IMR-90 (cell line): Measurements from ENCODE around the gene FAM217A. TPM values are rescaled to one million over a fixed set of nuclear protein-coding genes. Genes with fewer than 3 reads are reported as not detected.

Source experiments
- ATAC-seq: fragments of 200-7000 bp; cut with Tn5 transposase; 2 replicates; pipeline ENCODE4 v1.9.1; 2020; ENCODE audit warnings: low read depth, mild to moderate bottlenecking, moderate library complexity
- BruUV-seq: library from RNA; stranded (reverse); fragments of 400-500 nt; replicated peaks from 2 replicates; lab custom pipeline; 2021; lab: Mats Ljungman, UMichigan
- CTCF ChIA-PET: fragments of 300-600 bp; formaldehyde crosslinking; extraction: SDS; loops from one replicate; lab custom pipeline; 2021; ENCODE audit warnings: antibody characterized with exemption; lab: Yijun Ruan, JAX
- POLR2A ChIA-PET: fragments of 300-600 bp; sonication (Branson Sonifier 250); formaldehyde crosslinking; loops from one replicate; lab custom pipeline; 2022; ENCODE audit warnings: antibody characterized with exemption; ENCODE audit not compliant: unreplicated experiment; lab: Charles Lee
- DNase-seq: peaks from one replicate; pipeline ENCODE4 v3.0.0; 2013
- H2AFZ ChIP-seq: replicated peaks from 2 replicates; pipeline ENCODE3; 2013; ENCODE audit warnings: low read length, mild to moderate bottlenecking; ENCODE audit not compliant: poor library complexity
- H2AK5ac ChIP-seq: 2 replicates; pipeline ENCODE4 v1.6.1; 2013; ENCODE audit warnings: low read depth, low read length, inconsistent platforms
- H2AK9ac ChIP-seq: replicated peaks from 2 replicates; pipeline ENCODE3; 2013; ENCODE audit warnings: mild to moderate bottlenecking, low read depth, low read length, moderate library complexity; ENCODE audit not compliant: poor library complexity
- H2BK120ac ChIP-seq: 2 replicates; pipeline ENCODE4 v1.6.1; 2013; ENCODE audit warnings: low read depth, low read length, inconsistent platforms
- H2BK15ac ChIP-seq: 3 replicates; pipeline ENCODE4 v1.6.1; 2013; ENCODE audit warnings: low read depth, low read length, inconsistent platforms
- H2BK20ac ChIP-seq: 2 replicates; pipeline ENCODE4 v1.6.1; 2013; ENCODE audit warnings: low read depth, mild to moderate bottlenecking, inconsistent platforms, low read length, moderate library complexity
- H2BK5ac ChIP-seq: 2 replicates; pipeline ENCODE4 v1.6.1; 2013; ENCODE audit warnings: mild to moderate bottlenecking, low read depth, low read length, inconsistent platforms; ENCODE audit not compliant: poor library complexity, severe bottlenecking
- H3K14ac ChIP-seq: replicated peaks from 2 replicates; pipeline ENCODE4 v1.6.1; 2013; ENCODE audit warnings: low read depth, low read length, inconsistent platforms
- H3K18ac ChIP-seq: 2 replicates; pipeline ENCODE4 v1.6.1; 2013; ENCODE audit warnings: low read depth, low read length, control low read depth
- H3K23ac ChIP-seq: 2 replicates; pipeline ENCODE4 v1.6.1; 2013; ENCODE audit warnings: low read depth, low read length, inconsistent platforms
- H3K27ac ChIP-seq: 2 replicates; pipeline ENCODE4 v1.5.1; 2013; ENCODE audit warnings: mild to moderate bottlenecking, control low read depth, low read length; ENCODE audit not compliant: insufficient read depth
- H3K27me3 ChIP-seq: 2 replicates; pipeline ENCODE4 v1.6.1; 2013; ENCODE audit warnings: low read length; ENCODE audit not compliant: control insufficient read depth, insufficient read depth
- H3K36me3 ChIP-seq: 2 replicates; pipeline ENCODE4 v1.6.1; 2013; ENCODE audit warnings: low read length, mixed read lengths; ENCODE audit not compliant: control insufficient read depth, insufficient read depth
- H3K4ac ChIP-seq: 2 replicates; pipeline ENCODE4 v1.6.1; 2013; ENCODE audit warnings: low read depth, low read length, inconsistent platforms
- H3K4me1 ChIP-seq: 2 replicates; pipeline ENCODE4 v1.6.1; 2013; ENCODE audit warnings: low read length, mixed read lengths; ENCODE audit not compliant: control insufficient read depth, insufficient read depth
- H3K4me2 ChIP-seq: 2 replicates; pipeline ENCODE4 v1.6.1; 2013; ENCODE audit warnings: low read depth, mild to moderate bottlenecking, control low read depth, low read length, moderate library complexity
- H3K4me3 ChIP-seq: 2 replicates; pipeline ENCODE4 v1.5.1; 2013; ENCODE audit warnings: low read depth, mild to moderate bottlenecking, control low read depth, low read length, moderate library complexity; ENCODE audit not compliant: insufficient read depth
- H3K56ac ChIP-seq: 2 replicates; pipeline ENCODE4 v1.6.1; 2013; ENCODE audit warnings: low read length, inconsistent platforms; ENCODE audit not compliant: insufficient read depth; ENCODE audit errors: extremely low read depth
- H3K79me1 ChIP-seq, 2 experiments: 2 replicates each; pipeline ENCODE4 v1.6.1; 2013; ENCODE audit warnings: low read length in 2 of 2, inconsistent platforms in 1 of 2, low read depth in 1 of 2
- H3K9ac ChIP-seq: 2 replicates; pipeline ENCODE4 v1.6.1; 2013; ENCODE audit warnings: low read depth, low read length, control low read depth
- H3K9me1 ChIP-seq: 2 replicates; pipeline ENCODE4 v1.6.1; 2013; ENCODE audit warnings: low read length, inconsistent platforms; ENCODE audit not compliant: insufficient read depth
- H3K9me3 ChIP-seq: 2 replicates; pipeline ENCODE4 v1.6.1; 2013; ENCODE audit warnings: low read length; ENCODE audit not compliant: control insufficient read depth, insufficient read depth
- H4K20me1 ChIP-seq: 2 replicates; pipeline ENCODE4 v1.6.1; 2013; ENCODE audit warnings: low read length, inconsistent platforms; ENCODE audit not compliant: insufficient read depth
- H4K5ac ChIP-seq: 2 replicates; pipeline ENCODE4 v1.6.1; 2013; ENCODE audit warnings: mild to moderate bottlenecking, low read depth, low read length, control low read depth
- H4K8ac ChIP-seq, 2 experiments: 2 replicates each; pipeline ENCODE4 v1.6.1; 2013; ENCODE audit warnings: low read depth in 2 of 2, low read length in 2 of 2, control low read depth in 1 of 2, inconsistent platforms in 1 of 2
- H4K91ac ChIP-seq: 2 replicates; pipeline ENCODE4 v1.6.1; 2013; ENCODE audit warnings: low read depth, low read length, inconsistent platforms; ENCODE audit not compliant: insufficient read depth
- BHLHE40 ChIP-seq: fragments of 150-350 bp; IDR thresholded peaks from 2 replicates; pipeline ENCODE4 v1.6.1; 2016; ENCODE audit warnings: mild to moderate bottlenecking, low read depth, low read length
- CEBPB ChIP-seq: IDR thresholded peaks from 2 replicates; pipeline ENCODE4 v1.6.1; 2012; ENCODE audit warnings: low read depth, low read length, improper control_type of control experiment
- CHD1 ChIP-seq: IDR thresholded peaks from 2 replicates; pipeline ENCODE4 v1.6.1; 2012; ENCODE audit warnings: low read depth, low read length, improper control_type of control experiment
- CTCF ChIP-seq: conservative IDR thresholded peaks from 2 replicates; pipeline ENCODE4 v1.5.1; 2012; ENCODE audit warnings: mild to moderate bottlenecking, low read depth, low read length, improper control_type of control experiment
- FOS ChIP-seq: fragments of 150-350 bp; IDR thresholded peaks from 2 replicates; pipeline ENCODE4 v1.6.1; 2016; ENCODE audit warnings: low read depth, low read length
- MAFK ChIP-seq: IDR thresholded peaks from 2 replicates; pipeline ENCODE4 v1.6.1; 2012; ENCODE audit warnings: low read depth, low read length, improper control_type of control experiment
- MXI1 ChIP-seq: IDR thresholded peaks from 2 replicates; pipeline ENCODE4 v1.6.1; 2012; ENCODE audit warnings: low read depth, mild to moderate bottlenecking, low read length, moderate library complexity, borderline replicate concordance
- NFE2L2 ChIP-seq: fragments of 150-350 bp; IDR thresholded peaks from 2 replicates; pipeline ENCODE4 v1.6.1; 2016; ENCODE audit warnings: low read depth, mild to moderate bottlenecking, low read length
- POLR2A ChIP-seq: IDR thresholded peaks from 2 replicates; pipeline ENCODE4 v1.6.1; 2012; ENCODE audit warnings: mild to moderate bottlenecking, low read depth, low read length
- RAD21 ChIP-seq: IDR thresholded peaks from 2 replicates; pipeline ENCODE4 v1.6.1; 2012; ENCODE audit warnings: low read length, improper control_type of control experiment
- RCOR1 ChIP-seq: IDR thresholded peaks from 2 replicates; pipeline ENCODE4 v1.6.1; 2012; ENCODE audit warnings: mild to moderate bottlenecking, low read length, improper control_type of control experiment; ENCODE audit not compliant: insufficient replicate concordance
- RFX5 ChIP-seq: IDR thresholded peaks from 2 replicates; pipeline ENCODE4 v1.8.0; 2012; ENCODE audit warnings: low read depth, mild to moderate bottlenecking, low read length, moderate library complexity
- SMC3 ChIP-seq: fragments of 150-350 bp; IDR thresholded peaks from 2 replicates; pipeline ENCODE4 v1.6.1; 2016; ENCODE audit warnings: low read depth, mild to moderate bottlenecking, antibody characterized with exemption, low read length, moderate library complexity
- USF2 ChIP-seq: fragments of 150-350 bp; IDR thresholded peaks from 2 replicates; pipeline ENCODE4 v1.6.1; 2017; ENCODE audit warnings: mild to moderate bottlenecking, antibody characterized with exemption, low read length, low read depth
- WGBS, 2 experiments: methylation state at CpG; one replicate each; pipeline versions ENCODE4 v1.1.5 to v1.1.7; 2013; ENCODE audit warnings: missing lambda C conversion rate in 2 of 2; ENCODE audit not compliant: insufficient read length in 1 of 2; ENCODE audit errors: extremely low coverage in 2 of 2; 5-methylcytosine and 5-hydroxymethylcytosine counted together
- dilution Hi-C: fragments of 300-500 bp; cut with HindIII; formaldehyde crosslinking; loops from one replicate; pipeline ENCODE4 v1.14.3; 2018; ENCODE audit warnings: low sequenced_read_pairs; ENCODE audit not compliant: unreplicated experiment
- in situ Hi-C: fragments of 300-500 bp; cut with MboI; formaldehyde crosslinking; loops from 3 replicates; pipeline ENCODE4 v1.14.3; 2019; ENCODE audit warnings: low sequenced_read_pairs, inconsistent platforms, mixed read lengths
- intact Hi-C: fragments of 100-400 bp; cut with micrococcal nuclease; formaldehyde crosslinking; loops from 2 replicates; pipeline ENCODE4 v1.10.0; 2022
- polyA plus RNA-seq, 3 experiments: library from polyadenylated mRNA; depleted of rRNA; stranded (reverse); fragments of >200 nt; gene quantifications; 2 replicates each; pipeline ENCODE4 v1.2.3, GENCODE V29; 2012; ENCODE audit warnings: low replicate concordance in 1 of 3
- total RNA-seq: library from RNA; depleted of rRNA; stranded (reverse); fragments of >200 nt; gene quantifications from 2 replicates; pipeline ENCODE4 v1.2.3, GENCODE V29; 2012
- TF ChIP-seq, protein P1 (sequence below): fragments of 150-350 bp; IDR thresholded peaks from 2 replicates; pipeline ENCODE4 v1.6.1; 2016; ENCODE audit warnings: low read depth, mild to moderate bottlenecking, low read length, moderate library complexity, borderline replicate concordance

FAM217A gene
- total and polyA plus RNA-seq, 2 of the 4 experiments (the other 2 are of a cell fraction): not detected

- TF ChIP-seq USF2 (no peak), SMC3 (no peak), POLR2A (no peak), RCOR1 (no peak), MAFK (no peak), NFE2L2 (no peak), CEBPB (no peak), FOS (no peak), CHD1 (no peak), BHLHE40 (no peak), RFX5 (no peak), MXI1 (no peak), CTCF (no peak), RAD21 (no peak)
- TF ChIP-seq, protein P1, sequence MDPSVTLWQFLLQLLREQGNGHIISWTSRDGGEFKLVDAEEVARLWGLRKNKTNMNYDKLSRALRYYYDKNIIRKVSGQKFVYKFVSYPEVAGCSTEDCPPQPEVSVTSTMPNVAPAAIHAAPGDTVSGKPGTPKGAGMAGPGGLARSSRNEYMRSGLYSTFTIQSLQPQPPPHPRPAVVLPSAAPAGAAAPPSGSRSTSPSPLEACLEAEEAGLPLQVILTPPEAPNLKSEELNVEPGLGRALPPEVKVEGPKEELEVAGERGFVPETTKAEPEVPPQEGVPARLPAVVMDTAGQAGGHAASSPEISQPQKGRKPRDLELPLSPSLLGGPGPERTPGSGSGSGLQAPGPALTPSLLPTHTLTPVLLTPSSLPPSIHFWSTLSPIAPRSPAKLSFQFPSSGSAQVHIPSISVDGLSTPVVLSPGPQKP: no peak
- ChIA-PET POLR2A (no interaction called here), CTCF (no interaction called here)
- peaks cover 15 to 54% of the 10 kb centered on the region in 2 experiments for H3K79me1 ChIP-seq
- intact Hi-C loops (no loop called here), dilution Hi-C loops (no loop called here), in situ Hi-C loops (no loop called here)
- H4K5ac ChIP-seq: no peak overlapping the region
- H2BK120ac ChIP-seq: no peak overlapping the region
- no peak for DNase-seq
- H3K27me3 ChIP-seq: no peaks in the 10 kb centered on the region
- H3K4me1 ChIP-seq: peaks cover 2% of the 10 kb centered on the region; the same call in 1 of the 2 replicates
- H3K9me1 ChIP-seq: peaks cover 12% of the 10 kb centered on the region
- no peak overlapping the region for H3K4me3 ChIP-seq
- H3K4ac ChIP-seq: no peak overlapping the region
- H3K9me3 ChIP-seq: no peaks in the 10 kb centered on the region
- peaks cover 81% of the 10 kb centered on the region for H4K20me1 ChIP-seq
- no peak overlapping the region for H2BK15ac ChIP-seq
- no peak overlapping the region for H3K14ac ChIP-seq
- no peak overlapping the region for H4K91ac ChIP-seq
- H2AK5ac ChIP-seq: no peak overlapping the region
- H3K4me2 ChIP-seq: no peak overlapping the region
- no peak overlapping the region for H2BK20ac ChIP-seq
- no peak for ATAC-seq
- H2BK5ac ChIP-seq: no peak overlapping the region
- no TSS peak for BruUV-seq
- 100% methylated on average over 1 of the region's 1 CpG; no CpG with 5 or more reads in 1 of the 2 experiments for WGBS, 2 experiments
- no peak overlapping the region for H2AK9ac ChIP-seq
- H3K9ac ChIP-seq: no peak overlapping the region
- H3K36me3 ChIP-seq: peaks cover 4% of the 10 kb centered on the region
- no peak overlapping the region for H4K8ac ChIP-seq
- no peak overlapping the region for H2AFZ ChIP-seq
- no peak overlapping the region for H3K27ac ChIP-seq
- no peak overlapping the region for H3K56ac ChIP-seq
- H3K18ac ChIP-seq: no peak overlapping the region
- no peak overlapping the region for H3K23ac ChIP-seq
These were observed 53.3 kb downstream of the FAM217A start for GRCh38 chr6:4025681-4026080.
